Fibroblast of gingiva (primary cell): ENCODE measurements around the gene RNF10.
"Not testable (repeated sequence)": the region's sequence is repeated elsewhere in the genome, so short reads cannot be mapped to it uniquely, and the experiment has no call there.

Source experiments
- DNase-seq: peaks from one replicate; pipeline ENCODE4 v3.0.0-alpha.2; 2011; ENCODE audit warnings: low read depth

The RNF10 gene

GRCh38 chr12:120528861-120529525, 5.2 kb upstream of the RNF10 start, which contains the start of gene COQ5:
Gene COQ5 (minus strand): TSS chr12:120529158. CDS start chr12:120529141, 17 bp downstream.
- DNase-seq = peak; percentile 83

- peak; percentile 20 for DNase-seq
These were observed 4.3 kb upstream of the RNF10 start for GRCh38 chr12:120529641-120530417.

- not testable (repeated sequence) for DNase-seq
These were observed 3.8 kb upstream of the RNF10 start for GRCh38 chr12:120530418-120530761.

- no peak for DNase-seq
These were observed 1.4 kb upstream of the RNF10 start for GRCh38 chr12:120532701-120533238.

- DNase-seq = peak; percentile 68
These were observed 823 bp downstream of the RNF10 start for GRCh38 chr12:120534703-120535655.

GRCh38 chr12:120536064-120536791, 2.1 kb downstream of the RNF10 start:
- no peak for DNase-seq

GRCh38 chr12:120537856-120538220, 3.7 kb downstream of the RNF10 start:
- no peak for DNase-seq

- peak; percentile 13 for DNase-seq
These were observed 4.4 kb downstream of the RNF10 start for GRCh38 chr12:120538281-120539156.

- peak; percentile 26 for DNase-seq
These were observed 5.1 kb downstream of the RNF10 start for GRCh38 chr12:120539303-120539702.

GRCh38 chr12:120540445-120540844, 6.3 kb downstream of the RNF10 start:
- peak; percentile 50 for DNase-seq

- no peak for DNase-seq
These were observed 8.0 kb downstream of the RNF10 start for GRCh38 chr12:120542166-120542565.

- DNase-seq = no peak
These were observed 10.5 kb downstream of the RNF10 start for GRCh38 chr12:120544691-120545090.

- no peak for DNase-seq
These were observed 11.9 kb downstream of the RNF10 start for GRCh38 chr12:120546050-120546386.

- DNase-seq = no peak
These were observed 20.5 kb downstream of the RNF10 start for GRCh38 chr12:120554678-120555077.

- no peak for DNase-seq
These were observed 23.4 kb downstream of the RNF10 start for GRCh38 chr12:120557589-120557988.

- no peak for DNase-seq
These were observed 28.8 kb downstream of the RNF10 start for GRCh38 chr12:120562906-120563305.

- DNase-seq = no peak
These were observed 29.3 kb downstream of the RNF10 start for GRCh38 chr12:120563495-120563894.

- DNase-seq = no peak
These were observed 37.1 kb downstream of the RNF10 start for GRCh38 chr12:120571299-120571698.

GRCh38 chr12:120573560-120573959, 39.4 kb downstream of the RNF10 start:
- DNase-seq = peak; percentile 35

GRCh38 chr12:120574106-120574505, 40.0 kb downstream of the RNF10 start:
- peak; percentile 82 for DNase-seq

- DNase-seq = no peak
These were observed 45.0 kb downstream of the RNF10 start for GRCh38 chr12:120579179-120579578.
